GM18951 (cell line): ENCODE results near the gene PTPRQ.

Experiments
- POLR2A ChIP-seq: IDR thresholded peaks from 4 replicates; pipeline ENCODE4 v1.6.1; 2011; ENCODE audit warnings: mild to moderate bottlenecking; ENCODE audit not compliant: insufficient read length, insufficient read depth; ENCODE audit errors: extremely low read depth
- in situ Hi-C: fragments of 300-500 bp; cut with MboI; formaldehyde crosslinking; loops from one replicate; pipeline ENCODE4 v1.12.0; 2022; ENCODE audit warnings: low sequenced_read_pairs, mixed read lengths, inconsistent platforms; ENCODE audit not compliant: unreplicated experiment

The PTPRQ gene

DNA sequence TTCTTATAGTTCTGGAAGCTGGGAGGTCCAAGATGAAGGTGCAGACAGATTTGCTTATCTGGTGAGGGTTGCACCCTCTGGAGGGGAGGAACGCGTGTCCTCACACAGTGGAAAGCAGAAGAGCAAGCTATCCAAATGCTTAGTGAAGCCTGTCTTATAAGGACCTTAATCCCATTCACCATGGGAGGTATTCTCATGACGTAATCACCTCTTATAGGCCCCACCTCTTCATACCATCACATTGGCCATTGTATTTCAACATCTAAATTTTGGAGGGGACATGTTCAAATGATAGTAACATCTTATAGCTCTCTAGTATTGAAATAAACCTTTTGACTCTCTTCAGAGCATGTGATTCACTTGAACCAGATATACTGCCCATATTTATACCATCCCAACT, 158.4 kb downstream of the PTPRQ start:
- in situ Hi-C loops = no loop called here
- TF ChIP-seq POLR2A = no peak

DNA sequence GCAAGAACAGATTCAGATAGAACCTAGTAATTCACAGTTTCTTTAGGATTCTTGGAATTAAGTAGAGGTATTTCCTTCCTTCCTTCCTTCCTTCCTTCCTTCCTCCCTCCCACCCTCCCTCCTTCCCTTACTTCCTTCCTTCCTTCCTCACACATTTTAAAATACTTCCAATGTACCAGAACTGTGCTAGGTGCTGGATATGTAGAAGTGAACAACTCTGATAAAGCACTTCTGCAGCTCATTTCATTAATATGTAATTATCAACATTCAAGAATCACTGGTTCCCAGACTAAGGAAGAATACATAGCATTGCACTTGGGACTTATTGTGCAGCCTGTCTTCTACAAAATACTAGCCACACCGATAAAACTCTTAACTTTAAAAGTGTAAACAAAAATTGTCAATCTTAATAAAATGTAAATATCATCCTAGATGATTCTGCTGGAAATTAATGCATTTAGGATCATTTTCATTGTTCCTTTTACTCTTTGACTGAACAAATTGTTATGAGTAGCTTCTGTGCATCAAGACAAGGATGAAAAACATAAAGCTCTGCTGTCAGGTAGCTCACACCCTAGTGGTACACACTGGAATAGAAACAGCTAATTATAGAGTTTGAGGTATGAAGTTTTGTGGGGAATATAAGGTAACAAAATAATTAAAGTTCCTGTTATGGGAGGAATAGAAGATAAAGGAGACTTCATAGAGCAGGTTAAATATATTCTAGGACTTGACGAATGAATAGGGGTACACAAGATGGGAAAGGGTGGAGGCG, 163.5 kb downstream of the PTPRQ start:
- in situ Hi-C loops = no loop called here

DNA sequence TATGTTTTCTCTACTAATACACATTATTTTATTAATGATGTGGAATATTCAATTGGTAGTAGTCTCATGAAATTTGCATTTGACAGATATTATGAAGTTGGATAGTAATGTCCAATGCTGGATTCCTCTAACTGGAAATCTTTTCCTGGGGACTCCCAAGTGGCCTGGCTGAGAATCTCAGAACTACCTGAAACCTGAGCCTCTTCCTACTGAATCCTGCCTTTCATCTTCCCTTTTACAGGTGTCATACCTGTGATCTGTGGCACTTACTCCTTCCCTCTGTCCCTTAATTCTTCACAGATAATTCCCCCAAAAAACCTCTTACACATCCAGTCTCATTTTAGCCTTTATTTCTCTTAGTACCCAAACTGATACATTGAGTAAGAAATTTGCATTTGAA, 173.7 kb downstream of the PTPRQ start:
- no peak for TF ChIP-seq POLR2A
- in situ Hi-C loops = no loop called here

More for the DNA sequence above, 163.5 kb downstream of the PTPRQ start:
- no peak for TF ChIP-seq POLR2A

DNA sequence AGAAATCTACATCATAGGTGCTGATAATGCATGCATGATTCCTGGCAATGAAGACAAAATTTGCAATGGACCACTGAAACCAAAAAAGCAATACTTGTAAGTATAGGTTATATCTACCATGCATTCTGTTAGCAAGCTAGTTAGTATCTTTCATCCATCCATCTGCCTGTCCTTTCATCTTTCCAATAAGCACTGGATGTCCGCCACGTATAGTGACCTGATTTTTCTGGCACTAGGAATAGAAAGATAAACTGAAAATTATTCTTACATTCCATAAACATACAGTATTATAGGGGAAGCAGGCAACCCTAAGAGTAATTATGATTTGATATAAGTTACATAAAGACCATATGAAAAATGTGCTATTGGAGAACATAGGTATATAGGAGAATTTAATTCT, 176.2 kb downstream of the PTPRQ start:
- no peak for TF ChIP-seq POLR2A
- in situ Hi-C loops = no loop called here

DNA sequence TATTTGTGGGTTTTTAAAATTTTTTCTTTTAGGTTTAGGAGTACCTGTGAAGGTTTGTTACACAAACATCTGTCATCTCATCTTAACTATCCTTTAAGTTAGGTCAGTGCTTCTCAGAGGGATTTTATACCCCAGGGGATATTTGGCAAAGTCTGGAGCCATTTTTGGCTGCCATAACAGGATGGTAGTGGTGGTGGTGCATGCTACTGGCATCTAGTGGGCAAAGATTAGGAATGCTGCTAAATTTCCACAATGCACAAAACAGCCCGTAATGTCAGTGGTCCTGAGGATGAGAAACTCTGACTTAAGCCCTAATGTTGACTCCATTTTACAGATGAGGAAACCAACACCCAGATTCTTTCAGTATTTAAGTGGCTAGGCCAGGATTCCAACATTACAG, 178.2 kb downstream of the PTPRQ start:
- in situ Hi-C loops = no loop called here
- TF ChIP-seq POLR2A = no peak

DNA sequence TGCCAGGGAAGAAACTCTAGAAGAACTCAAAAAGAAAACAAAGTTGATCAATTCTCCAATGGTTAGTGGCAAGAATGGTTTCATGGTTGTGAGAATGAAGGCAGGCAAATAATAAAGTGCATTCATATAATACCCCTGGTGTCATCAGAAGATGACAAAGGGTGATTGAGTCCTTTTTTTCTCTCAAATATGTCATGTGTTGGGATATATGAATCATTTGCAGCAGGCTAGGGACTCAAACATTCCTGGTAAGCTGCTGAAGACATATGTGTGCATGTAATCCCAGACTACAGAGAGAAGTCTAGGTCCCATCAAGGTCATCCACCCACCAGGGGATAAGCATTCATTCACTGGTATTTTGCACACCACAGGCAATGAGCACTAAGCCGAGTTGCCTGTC, 181.0 kb downstream of the PTPRQ start:
- in situ Hi-C loops = no loop called here
- TF ChIP-seq POLR2A = no peak

DNA sequence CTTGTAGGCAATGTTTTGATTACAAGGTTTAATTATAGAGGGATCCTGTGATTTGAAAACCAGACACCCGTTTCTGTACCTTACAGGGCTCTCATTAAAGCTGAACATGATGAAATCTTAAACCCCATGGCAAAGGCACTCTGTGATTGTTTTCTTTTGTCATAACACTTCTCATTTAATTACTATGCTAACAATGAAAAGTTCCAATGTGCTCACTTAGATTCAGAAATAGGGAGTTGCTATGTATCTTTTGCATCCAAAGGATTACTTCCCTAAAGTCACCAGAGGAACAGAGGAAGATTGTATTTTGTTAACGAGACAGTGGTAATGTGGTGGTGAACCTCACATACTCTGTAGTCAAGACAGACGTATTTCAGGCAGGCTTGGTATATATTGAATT, 181.9 kb downstream of the PTPRQ start:
- in situ Hi-C loops = no loop called here

DNA sequence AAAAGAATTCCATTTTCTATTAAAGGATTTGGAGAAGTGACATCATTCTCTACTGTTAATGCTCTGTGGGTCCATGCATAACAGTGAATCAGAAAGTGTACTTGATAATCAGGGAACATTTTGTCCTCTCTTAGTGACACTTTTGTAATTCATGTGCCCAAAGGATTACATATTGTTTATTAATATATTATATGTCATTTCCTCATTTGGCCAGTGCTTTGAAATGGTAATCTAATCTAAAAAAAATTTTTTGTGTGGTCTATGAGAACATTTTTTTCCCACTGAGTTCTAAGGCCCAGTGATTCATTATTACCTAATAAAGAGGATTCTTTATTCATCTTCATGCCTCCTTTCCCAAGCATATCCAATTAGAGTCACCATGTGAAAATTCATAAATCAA, 183.7 kb downstream of the PTPRQ start:
- in situ Hi-C loops = no loop called here
- TF ChIP-seq POLR2A = no peak

More for the DNA sequence above, 181.9 kb downstream of the PTPRQ start:
- no peak for TF ChIP-seq POLR2A

DNA sequence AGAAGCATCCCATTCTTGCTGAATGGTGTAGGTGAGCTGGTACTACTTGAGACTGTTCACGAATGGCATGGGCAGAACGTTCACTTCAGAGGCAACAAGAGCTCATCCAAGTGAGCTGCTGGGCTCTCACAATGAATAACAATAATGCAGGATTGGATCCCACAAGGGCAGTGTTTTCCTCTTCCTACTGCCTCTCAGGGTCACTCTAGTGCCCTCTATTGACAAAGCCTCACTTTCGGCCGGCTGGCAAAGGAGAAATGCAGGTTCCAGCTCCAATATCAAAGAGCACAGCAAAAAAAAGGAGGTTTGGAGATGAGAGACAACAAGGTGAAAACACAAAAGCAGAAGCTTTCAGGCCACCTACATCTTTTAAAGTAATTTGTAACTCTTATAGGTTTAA, 188.8 kb downstream of the PTPRQ start:
- in situ Hi-C loops = no loop called here
- no peak for TF ChIP-seq POLR2A

DNA sequence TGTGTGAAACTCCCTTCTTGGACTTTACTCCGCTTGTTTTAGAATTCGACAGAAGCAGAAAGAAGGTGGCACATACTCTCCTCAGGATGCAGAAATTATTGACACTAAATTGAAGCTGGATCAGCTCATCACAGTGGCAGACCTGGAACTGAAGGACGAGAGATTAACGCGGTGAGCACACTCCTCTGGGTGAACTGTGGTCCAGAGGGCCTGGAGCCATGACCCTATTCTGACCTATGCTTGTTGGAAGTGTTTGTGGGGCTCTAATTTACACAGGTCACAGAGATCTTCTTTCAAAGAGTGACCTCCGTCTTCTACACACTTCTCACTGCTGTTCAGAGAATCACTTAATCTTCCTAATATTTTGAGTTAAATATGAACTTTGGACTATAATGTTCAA, 190.9 kb downstream of the PTPRQ start:
- in situ Hi-C loops = no loop called here
- TF ChIP-seq POLR2A = no peak

DNA sequence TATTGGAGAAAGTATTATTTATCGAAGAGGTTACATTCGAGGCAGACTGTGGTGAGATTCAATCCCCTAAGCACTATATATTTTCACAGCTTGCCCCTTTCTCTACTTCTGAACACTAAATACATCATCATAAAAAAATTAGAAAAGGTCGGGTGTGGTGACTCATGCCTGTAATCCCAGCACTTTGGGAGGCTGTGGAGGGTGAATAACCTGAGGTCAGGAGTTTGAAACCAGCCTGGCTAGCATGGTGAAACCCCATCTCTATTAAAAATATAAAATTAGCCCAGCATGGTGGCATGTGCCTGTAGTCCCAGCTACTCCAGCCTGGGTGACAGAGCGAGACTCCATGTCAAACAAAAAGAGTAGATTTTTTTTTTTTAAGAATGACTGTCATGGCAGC, 192.8 kb downstream of the PTPRQ start:
- no peak for TF ChIP-seq POLR2A
- in situ Hi-C loops = no loop called here

DNA sequence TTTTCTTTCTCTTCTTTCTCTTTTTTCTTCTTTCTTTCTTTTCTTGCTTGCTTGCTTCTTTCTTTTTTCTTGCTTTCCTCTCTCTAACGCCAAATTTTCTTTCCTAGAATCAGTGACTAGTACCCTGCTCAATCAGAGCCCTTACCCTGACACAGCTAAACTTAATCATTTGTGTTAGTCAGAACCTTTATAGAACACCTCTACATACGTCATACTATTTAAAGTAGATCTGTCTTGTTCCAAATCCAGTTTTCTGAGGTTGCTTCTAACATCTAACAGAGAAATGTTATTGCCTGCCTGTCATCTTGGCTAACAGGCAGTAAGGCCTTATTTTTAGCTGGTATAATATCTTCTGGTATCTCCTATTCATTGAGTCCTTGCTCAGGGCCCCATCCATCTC, 197.9 kb downstream of the PTPRQ start:
- no peak for TF ChIP-seq POLR2A
- in situ Hi-C loops = no loop called here

DNA sequence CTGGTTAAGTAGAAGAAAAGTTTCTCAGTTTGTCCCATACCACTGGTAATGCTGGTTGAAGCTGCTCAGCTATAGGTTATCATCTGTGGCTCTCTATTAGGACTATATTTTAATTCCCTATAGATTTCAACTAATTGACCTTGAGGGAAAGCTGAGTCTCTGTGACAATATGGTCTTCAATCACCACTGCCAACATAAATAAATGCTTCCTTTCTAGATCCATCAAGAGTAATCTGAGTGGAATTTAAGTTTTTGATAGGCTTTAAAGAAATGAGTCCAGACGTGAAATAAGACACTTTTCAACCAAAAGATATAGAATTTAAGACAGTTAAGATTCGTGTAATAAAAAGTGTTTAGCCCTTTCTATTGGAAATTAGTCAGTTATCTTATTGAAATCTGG, 199.9 kb downstream of the PTPRQ start:
- in situ Hi-C loops = no loop called here

DNA sequence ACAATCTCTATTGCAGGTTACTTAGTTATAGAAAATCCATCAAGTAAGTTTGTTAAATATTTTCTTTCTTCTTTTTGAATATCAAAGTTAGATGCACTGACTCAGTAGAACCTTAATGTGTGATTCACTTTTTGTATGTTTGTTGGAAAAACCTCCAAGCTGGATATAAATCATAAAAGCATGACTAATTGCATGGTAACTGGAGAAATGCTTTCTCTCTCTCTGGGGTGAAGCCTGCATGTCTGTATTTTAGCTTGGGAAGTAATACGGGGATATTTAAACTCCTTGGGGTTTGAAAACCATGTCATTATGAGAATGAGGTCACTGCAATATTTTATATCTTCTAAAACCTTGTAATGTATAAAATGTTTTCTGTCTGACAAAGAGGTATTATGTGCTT, 204.8 kb downstream of the PTPRQ start:
- in situ Hi-C loops = no loop called here
- TF ChIP-seq POLR2A = no peak

More for the DNA sequence above, 199.9 kb downstream of the PTPRQ start:
- TF ChIP-seq POLR2A = no peak
